Skeletal muscle cell (primary cell): Measurements from ENCODE around the gene PPTC7.

Source experiments
- DNase-seq: peaks from one replicate; pipeline ENCODE4 v3.0.0-alpha.2; 2010; ENCODE audit warnings: low read depth
- H3K4me3 ChIP-seq: 2 replicates; pipeline ENCODE4 v1.5.1; 2011; ENCODE audit warnings: low read depth, mild to moderate bottlenecking, control low read depth, low read length, moderate library complexity

The PPTC7 gene

DNA sequence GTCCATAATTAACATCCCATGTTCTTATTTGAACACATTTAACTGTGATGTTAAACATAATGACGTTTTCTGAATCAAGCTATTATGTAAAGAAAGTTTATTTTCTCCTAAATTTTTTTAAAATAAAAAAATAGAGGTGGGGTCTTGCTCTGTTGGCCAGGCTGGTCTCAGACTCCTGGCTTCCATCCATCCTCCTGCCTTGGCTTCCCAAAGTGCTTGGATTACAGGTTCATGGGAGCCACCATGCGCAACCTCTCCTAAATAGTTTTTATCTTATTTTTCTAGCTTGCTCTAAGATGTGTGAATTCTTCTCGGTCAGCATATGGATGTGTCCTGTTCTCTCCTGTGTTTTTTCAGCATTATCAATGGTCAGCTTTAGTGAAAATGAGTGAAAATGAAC is 77.8 kb downstream of the PPTC7 start:
- H3K4me3 ChIP-seq: no peak overlapping the region
- DNase-seq: no peak

- H3K4me3 ChIP-seq: no peak overlapping the region
- no peak for DNase-seq
These were observed 79.7 kb downstream of the PPTC7 start for GRCh38 chr12:110503432-110503831.

GRCh38 chr12:110501752-110502738 is 81.1 kb downstream of the PPTC7 start, which contains the start of the genes RAD9B and VPS29:
Gene RAD9B, plus strand, starts transcription at chr12:110502331. Its CDS starts 7 bp downstream, at chr12:110502338.
Gene VPS29, minus strand, starts transcription at chr12:110502111. Its CDS starts 60 bp downstream, at chr12:110502051.
- peak within 1 kb of the TSS; percentile 98 for H3K4me3 ChIP-seq

GRCh38 chr12:110501399-110501751 is 81.7 kb downstream of the PPTC7 start:
- peak; percentile 2 for DNase-seq
- H3K4me3 ChIP-seq: peak overlapping the region; percentile 98

More at GRCh38 chr12:110501752-110502738, 81.1 kb downstream of the PPTC7 start, which contains the start of the genes RAD9B and VPS29:
- DNase-seq: peak; percentile 94

- DNase-seq: peak; percentile 2
- no peak overlapping the region for H3K4me3 ChIP-seq
These were observed 84.0 kb downstream of the PPTC7 start for GRCh38 chr12:110498984-110499706.
